HEK293 (cell line): ENCODE measurements around the gene SERPINA10.

Source experiments
- CTCF ChIA-PET: fragments of 350-600 bp; formaldehyde crosslinking; extraction: SDS; loops from one replicate; lab custom pipeline; 2021; ENCODE audit warnings: antibody characterized with exemption; lab: Yijun Ruan, JAX
- POLR2A ChIA-PET: fragments of 300-600 bp; formaldehyde crosslinking; extraction: SDS; loops from one replicate; lab custom pipeline; 2020; ENCODE audit warnings: antibody characterized with exemption, inconsistent platforms; lab: Yijun Ruan, JAX
- H3K27ac ChIP-seq: fragments of 200-500 bp; sonication (Bioruptor generic); 2 replicates; pipeline ENCODE4 v1.5.1; 2014; ENCODE audit warnings: low read depth, low read length, control low read depth, inconsistent platforms; ENCODE audit errors: extremely low read depth
- H3K36me3 ChIP-seq, 2 experiments: fragments of 200-500 bp in 1 of 2; sonication (Bioruptor generic) in 1 of 2; 1 replicate in 1 of 2; 2 replicates in 1 of 2; pipeline ENCODE4 v1.5.1; 2014 to 2017; ENCODE audit warnings: inconsistent platforms in 2 of 2, low read length in 2 of 2; ENCODE audit not compliant: control insufficient read depth in 2 of 2, insufficient read depth in 1 of 2
- H3K4me1 ChIP-seq: fragments of 200-500 bp; sonication (Bioruptor generic); 2 replicates; pipeline ENCODE4 v1.5.1; 2014; ENCODE audit warnings: mild to moderate bottlenecking, low read length, inconsistent platforms; ENCODE audit not compliant: control insufficient read depth, insufficient read depth
- H3K4me3 ChIP-seq: 2 replicates; pipeline ENCODE4 v1.5.1; 2011; ENCODE audit warnings: low read depth, mild to moderate bottlenecking, control low read depth, low read length, moderate library complexity
- H3K9me3 ChIP-seq: fragments of 200-500 bp; sonication (Bioruptor generic); 2 replicates; pipeline ENCODE4 v1.5.1; 2014; ENCODE audit warnings: low read depth, low read length, inconsistent platforms; ENCODE audit not compliant: control insufficient read depth, insufficient read depth
- FEZF1 ChIP-seq: fragments of 450-650 bp; formaldehyde crosslinking; IDR thresholded peaks from 2 replicates; pipeline ENCODE4 v1.5.1; 2016; ENCODE audit warnings: missing biosample characterization, missing genetic modification characterization
- KLF16 ChIP-seq: fragments of 450-650 bp; formaldehyde crosslinking; IDR thresholded peaks from 2 replicates; pipeline ENCODE4 v1.5.1; 2017; ENCODE audit warnings: missing biosample characterization, missing genetic modification characterization
- KLF9 ChIP-seq: fragments of 450-650 bp; formaldehyde crosslinking; IDR thresholded peaks from 2 replicates; pipeline ENCODE4 v1.5.1; 2016; ENCODE audit warnings: missing biosample characterization, missing genetic modification characterization, low read depth
- SCRT2 ChIP-seq: fragments of 450-650 bp; formaldehyde crosslinking; IDR thresholded peaks from 2 replicates; pipeline ENCODE4 v1.5.1; 2016; ENCODE audit warnings: missing biosample characterization, missing genetic modification characterization
- SP7 ChIP-seq: fragments of 450-650 bp; formaldehyde crosslinking; IDR thresholded peaks from 2 replicates; pipeline ENCODE4 v1.5.1; 2016; ENCODE audit warnings: missing biosample characterization, missing genetic modification characterization
- ZBTB1 ChIP-seq: fragments of 450-650 bp; formaldehyde crosslinking; IDR thresholded peaks from 2 replicates; pipeline ENCODE4 v1.5.1; 2016; ENCODE audit warnings: missing biosample characterization, missing genetic modification characterization
- ZBTB17 ChIP-seq: fragments of 450-650 bp; formaldehyde crosslinking; IDR thresholded peaks from 2 replicates; pipeline ENCODE4 v1.5.1; 2016; ENCODE audit warnings: missing biosample characterization, missing genetic modification characterization
- ZBTB20 ChIP-seq: fragments of 450-650 bp; formaldehyde crosslinking; IDR thresholded peaks from 2 replicates; pipeline ENCODE4 v1.5.1; 2016; ENCODE audit warnings: missing biosample characterization, missing genetic modification characterization
- ZFP69B ChIP-seq: fragments of 450-650 bp; formaldehyde crosslinking; IDR thresholded peaks from 2 replicates; pipeline ENCODE4 v1.5.1; 2016; ENCODE audit warnings: missing biosample characterization, missing genetic modification characterization
- ZNF140 ChIP-seq: fragments of 450-650 bp; formaldehyde crosslinking; IDR thresholded peaks from 2 replicates; pipeline ENCODE4 v1.5.1; 2016; ENCODE audit warnings: missing biosample characterization, missing genetic modification characterization
- ZNF184 ChIP-seq: fragments of 450-650 bp; IDR thresholded peaks from 2 replicates; pipeline ENCODE4 v1.5.1; 2018; ENCODE audit warnings: missing biosample characterization, mild to moderate bottlenecking, missing genetic modification characterization
- ZNF37A ChIP-seq: fragments of 450-650 bp; IDR thresholded peaks from 2 replicates; pipeline ENCODE4 v1.5.1; 2018; ENCODE audit warnings: missing biosample characterization, missing genetic modification characterization
- ZNF398 ChIP-seq: fragments of 450-650 bp; formaldehyde crosslinking; IDR thresholded peaks from 2 replicates; pipeline ENCODE4 v1.5.1; 2017; ENCODE audit warnings: missing biosample characterization, missing genetic modification characterization
- ZNF404 ChIP-seq: fragments of 450-650 bp; formaldehyde crosslinking; IDR thresholded peaks from 2 replicates; pipeline ENCODE4 v1.5.1; 2017; ENCODE audit warnings: missing biosample characterization, missing genetic modification characterization
- ZNF48 ChIP-seq: fragments of 450-650 bp; formaldehyde crosslinking; IDR thresholded peaks from 2 replicates; pipeline ENCODE4 v1.5.1; 2016; ENCODE audit warnings: missing biosample characterization, missing genetic modification characterization
- ZNF558 ChIP-seq: fragments of 450-650 bp; formaldehyde crosslinking; IDR thresholded peaks from 2 replicates; pipeline ENCODE4 v1.5.1; 2016; ENCODE audit warnings: missing biosample characterization, missing genetic modification characterization
- ZNF571 ChIP-seq: fragments of 450-650 bp; formaldehyde crosslinking; IDR thresholded peaks from 2 replicates; pipeline ENCODE4 v1.5.0; 2017; ENCODE audit warnings: missing biosample characterization, missing genetic modification characterization
- ZNF600 ChIP-seq: fragments of 450-650 bp; formaldehyde crosslinking; IDR thresholded peaks from 2 replicates; pipeline ENCODE4 v1.5.1; 2016; ENCODE audit warnings: missing biosample characterization, missing genetic modification characterization
- ZNF660 ChIP-seq: fragments of 450-650 bp; IDR thresholded peaks from 2 replicates; pipeline ENCODE4 v1.5.1; 2018; ENCODE audit warnings: missing biosample characterization, mild to moderate bottlenecking, missing genetic modification characterization
- ZNF837 ChIP-seq: fragments of 450-650 bp; formaldehyde crosslinking; IDR thresholded peaks from 2 replicates; pipeline ENCODE4 v1.5.1; 2016; ENCODE audit warnings: missing biosample characterization, missing genetic modification characterization
- ZXDB ChIP-seq: fragments of 450-650 bp; formaldehyde crosslinking; IDR thresholded peaks from 2 replicates; pipeline ENCODE4 v1.5.1; 2016; ENCODE audit warnings: missing biosample characterization, missing genetic modification characterization
- TF ChIP-seq, protein P1 (sequence below): fragments of 450-650 bp; formaldehyde crosslinking; IDR thresholded peaks from 2 replicates; pipeline ENCODE4 v1.5.1; 2016; ENCODE audit warnings: missing biosample characterization, missing genetic modification characterization
- TF ChIP-seq, protein P2 (sequence below): fragments of 450-650 bp; formaldehyde crosslinking; IDR thresholded peaks from 2 replicates; pipeline ENCODE4 v1.5.1; 2016; ENCODE audit warnings: missing biosample characterization, missing genetic modification characterization

The SERPINA10 gene

GRCh38 chr14:94292872-94293577, at the start of gene SERPINA10:
Gene SERPINA10, minus strand, starts transcription at chr14:94293268. Its CDS starts 2,675 bp downstream, at chr14:94290593.
- POLR2A ChIA-PET, result no interaction called here
- no peaks in the 10 kb centered on the region for H3K9me3 ChIP-seq
- TF ChIP-seq, protein P1, sequence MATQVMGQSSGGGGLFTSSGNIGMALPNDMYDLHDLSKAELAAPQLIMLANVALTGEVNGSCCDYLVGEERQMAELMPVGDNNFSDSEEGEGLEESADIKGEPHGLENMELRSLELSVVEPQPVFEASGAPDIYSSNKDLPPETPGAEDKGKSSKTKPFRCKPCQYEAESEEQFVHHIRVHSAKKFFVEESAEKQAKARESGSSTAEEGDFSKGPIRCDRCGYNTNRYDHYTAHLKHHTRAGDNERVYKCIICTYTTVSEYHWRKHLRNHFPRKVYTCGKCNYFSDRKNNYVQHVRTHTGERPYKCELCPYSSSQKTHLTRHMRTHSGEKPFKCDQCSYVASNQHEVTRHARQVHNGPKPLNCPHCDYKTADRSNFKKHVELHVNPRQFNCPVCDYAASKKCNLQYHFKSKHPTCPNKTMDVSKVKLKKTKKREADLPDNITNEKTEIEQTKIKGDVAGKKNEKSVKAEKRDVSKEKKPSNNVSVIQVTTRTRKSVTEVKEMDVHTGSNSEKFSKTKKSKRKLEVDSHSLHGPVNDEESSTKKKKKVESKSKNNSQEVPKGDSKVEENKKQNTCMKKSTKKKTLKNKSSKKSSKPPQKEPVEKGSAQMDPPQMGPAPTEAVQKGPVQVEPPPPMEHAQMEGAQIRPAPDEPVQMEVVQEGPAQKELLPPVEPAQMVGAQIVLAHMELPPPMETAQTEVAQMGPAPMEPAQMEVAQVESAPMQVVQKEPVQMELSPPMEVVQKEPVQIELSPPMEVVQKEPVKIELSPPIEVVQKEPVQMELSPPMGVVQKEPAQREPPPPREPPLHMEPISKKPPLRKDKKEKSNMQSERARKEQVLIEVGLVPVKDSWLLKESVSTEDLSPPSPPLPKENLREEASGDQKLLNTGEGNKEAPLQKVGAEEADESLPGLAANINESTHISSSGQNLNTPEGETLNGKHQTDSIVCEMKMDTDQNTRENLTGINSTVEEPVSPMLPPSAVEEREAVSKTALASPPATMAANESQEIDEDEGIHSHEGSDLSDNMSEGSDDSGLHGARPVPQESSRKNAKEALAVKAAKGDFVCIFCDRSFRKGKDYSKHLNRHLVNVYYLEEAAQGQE (tag by site-specific recombination), result peak; percentile 81
- TF ChIP-seq ZNF571 (tag by site-specific recombination), result no peak
- TF ChIP-seq, all 188 proteins: peak for 1
- H3K4me3 ChIP-seq, result no peak within 1 kb of the TSS
- no peak within 1 kb of the TSS for H3K27ac ChIP-seq
- H3K36me3 ChIP-seq, result no peaks in the 10 kb centered on the region
- CTCF ChIA-PET, result interaction anchor here (0.6 kb wide), 1 partner anchor 98 kb away, joined by 4 read pairs; no protein-coding TSS in a partner anchor
- H3K4me1 ChIP-seq, result no peaks in the 10 kb centered on the region

GRCh38 chr14:94342334-94342934, 49.4 kb upstream of the SERPINA10 start:
- POLR2A ChIA-PET, result no interaction called here
- Histone ChIP-seq H3K27ac (no peak overlapping the region), H3K4me3 (no peak overlapping the region), H3K4me1 (no peaks in the 10 kb centered on the region; the same call in 1 of the 2 replicates), H3K9me3 (no peaks in the 10 kb centered on the region), H3K36me3 (no peaks in the 10 kb centered on the region)
- CTCF ChIA-PET, result interaction anchor here (0.5 to 0.6 kb wide), 4 partner anchors 30 to 1391 kb away, joined by 3 to 4 read pairs (median 3); no protein-coding TSS in a partner anchor
- TF ChIP-seq KLF9 (tag by site-specific recombination), result peak; percentile 43; the same call in 1 of the 2 replicates
- TF ChIP-seq SCRT2 (tag by site-specific recombination), result no peak; the same call in 1 of the 2 replicates
- TF ChIP-seq ZBTB17 (tag by site-specific recombination), result peak; percentile 47; the same call in 1 of the 2 replicates
- peak; percentile 70; the same call in 1 of the 2 replicates for TF ChIP-seq ZNF184 (tag by site-specific recombination)
- TF ChIP-seq ZFP69B (tag by site-specific recombination), result peak; percentile 66; the same call in 1 of the 2 replicates
- TF ChIP-seq SP7 (tag by site-specific recombination), result peak; percentile 43
- TF ChIP-seq ZBTB1 (tag by site-specific recombination), result no peak
- no peak for TF ChIP-seq ZNF404 (tag by site-specific recombination)
- TF ChIP-seq ZNF558 (tag by site-specific recombination), result peak; percentile 72; the same call in 1 of the 2 replicates
- no peak for TF ChIP-seq ZNF48 (tag by site-specific recombination)
- TF ChIP-seq ZNF140 (tag by site-specific recombination), result no peak
- no peak for TF ChIP-seq ZNF37A (tag by site-specific recombination)
- TF ChIP-seq, protein P2, sequence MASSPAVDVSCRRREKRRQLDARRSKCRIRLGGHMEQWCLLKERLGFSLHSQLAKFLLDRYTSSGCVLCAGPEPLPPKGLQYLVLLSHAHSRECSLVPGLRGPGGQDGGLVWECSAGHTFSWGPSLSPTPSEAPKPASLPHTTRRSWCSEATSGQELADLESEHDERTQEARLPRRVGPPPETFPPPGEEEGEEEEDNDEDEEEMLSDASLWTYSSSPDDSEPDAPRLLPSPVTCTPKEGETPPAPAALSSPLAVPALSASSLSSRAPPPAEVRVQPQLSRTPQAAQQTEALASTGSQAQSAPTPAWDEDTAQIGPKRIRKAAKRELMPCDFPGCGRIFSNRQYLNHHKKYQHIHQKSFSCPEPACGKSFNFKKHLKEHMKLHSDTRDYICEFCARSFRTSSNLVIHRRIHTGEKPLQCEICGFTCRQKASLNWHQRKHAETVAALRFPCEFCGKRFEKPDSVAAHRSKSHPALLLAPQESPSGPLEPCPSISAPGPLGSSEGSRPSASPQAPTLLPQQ (tag by site-specific recombination), result peak; percentile 25; the same call in 1 of the 2 replicates
- peak; percentile 83 for TF ChIP-seq FEZF1 (tag by site-specific recombination)
- peak; percentile 88 for TF ChIP-seq ZNF660 (tag by site-specific recombination)
- no peak for TF ChIP-seq ZNF837
- peak; percentile 41; the same call in 1 of the 2 replicates for TF ChIP-seq ZNF600 (tag by site-specific recombination)
- TF ChIP-seq ZXDB (tag by site-specific recombination), result no peak
- TF ChIP-seq ZNF398 (tag by site-specific recombination), result peak; percentile 24
- TF ChIP-seq ZBTB20, result peak; percentile 43; the same call in 1 of the 2 replicates
- 0 out of 2 replicates have a peak, but pooled peaks have one; percentile 45 for TF ChIP-seq KLF16 (tag by site-specific recombination)
